T-helper 1 cell treated with Interleukin-12 subunit alpha and Interleukin-12 subunit beta and Interleukin-4 antibody, amounts not matched to agents 30 ng/mL and 1 ng/mL, for 36 hours (primary cell): Measurements from ENCODE around the gene AGAP3. TPM values are rescaled to one million over a fixed set of nuclear protein-coding genes. Genes with fewer than 3 reads are reported as not detected.

Experiments used
- intact Hi-C: fragments of 100-400 bp; cut with micrococcal nuclease; formaldehyde crosslinking; loops from one replicate; pipeline ENCODE4 v1.15.1; 2024
- total RNA-seq: library from RNA; stranded (reverse); gene quantifications from 2 replicates; pipeline ENCODE4 v1.2.3, GENCODE V29; 2022

AGAP3 gene
- total RNA-seq, 1 donor from 2014 or later: 25.4 TPM

DNA sequence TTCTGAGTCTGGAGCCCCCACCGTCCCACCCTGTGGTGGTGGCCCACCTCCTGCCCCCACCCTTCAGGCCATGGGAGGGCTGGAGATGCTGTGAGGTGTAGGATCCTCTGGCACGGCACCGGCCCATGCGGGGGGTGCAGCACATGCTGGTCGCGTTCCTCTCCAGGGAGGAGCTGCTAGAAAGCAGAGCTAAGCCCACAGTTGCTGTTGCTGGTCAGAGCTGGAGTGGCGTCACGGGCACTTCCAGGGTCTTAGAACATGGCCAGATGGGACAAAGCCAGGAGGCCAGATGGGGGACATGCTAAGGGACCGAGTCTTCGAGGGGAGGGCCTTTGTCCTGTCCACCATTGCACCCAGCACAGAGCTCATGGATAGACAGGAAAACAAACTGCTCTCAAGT is 21.6 kb downstream of the AGAP3 start:
- intact Hi-C loops: no loop called here

- intact Hi-C loops: loop anchor here (2.0 kb wide), 1 partner anchor 91 kb away; no protein-coding TSS in a partner anchor
Observed at GRCh38 chr7:151109094-151110048, 23.1 kb downstream of the AGAP3 start.

DNA sequence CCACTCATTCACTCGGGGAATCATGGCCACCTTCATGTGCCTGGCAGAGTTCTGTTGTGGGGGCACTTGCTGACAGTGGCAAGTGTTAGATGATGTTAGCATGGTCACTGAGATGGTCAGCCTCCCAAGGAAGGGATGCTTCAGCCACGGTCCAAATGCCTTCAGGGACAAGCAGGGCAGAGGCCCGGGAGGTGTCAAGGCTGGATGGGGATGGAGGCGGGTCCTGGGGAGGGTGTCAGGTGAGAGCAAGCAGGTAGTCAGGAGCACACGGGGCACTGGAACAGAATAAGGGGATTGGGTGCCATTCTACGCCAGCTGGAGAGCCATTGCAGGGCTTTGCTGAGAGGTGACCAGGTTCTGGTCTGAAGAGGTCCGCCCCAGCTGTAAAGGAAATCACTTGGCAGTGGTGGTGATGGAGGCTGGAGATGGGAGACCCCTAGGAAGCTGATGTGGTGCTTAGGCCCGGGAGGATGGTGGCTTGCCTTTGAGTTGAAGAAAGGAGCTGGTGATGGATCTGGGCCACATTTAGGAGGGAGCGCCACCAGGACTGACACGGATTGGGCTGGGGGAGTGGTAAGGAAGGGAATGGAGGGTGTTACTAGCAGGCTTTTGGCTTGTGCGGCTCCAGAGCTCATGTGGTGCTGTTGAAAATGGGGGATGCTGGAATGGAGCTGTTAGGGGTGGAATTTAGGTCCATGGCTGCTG is 24.1 kb downstream of the AGAP3 start:
- intact Hi-C loops: loop anchor here (2.0 kb wide), 1 partner anchor 92 kb away; no protein-coding TSS in a partner anchor

- intact Hi-C loops: loop anchor here (1.0 to 2.0 kb wide), 8 partner anchors 20 to 333 kb away; partner anchors contain the start of gene ABCB8
Observed at GRCh38 chr7:151110941-151111645, 24.8 kb downstream of the AGAP3 start.

- intact Hi-C loops: no loop called here
Observed at GRCh38 chr7:151113344-151114150, 27.3 kb downstream of the AGAP3 start.

- intact Hi-C loops: no loop called here
Observed at GRCh38 chr7:151114151-151115090, 28.1 kb downstream of the AGAP3 start.

GRCh38 chr7:151115121-151115835 is 29.0 kb downstream of the AGAP3 start:
- intact Hi-C loops: no loop called here

DNA sequence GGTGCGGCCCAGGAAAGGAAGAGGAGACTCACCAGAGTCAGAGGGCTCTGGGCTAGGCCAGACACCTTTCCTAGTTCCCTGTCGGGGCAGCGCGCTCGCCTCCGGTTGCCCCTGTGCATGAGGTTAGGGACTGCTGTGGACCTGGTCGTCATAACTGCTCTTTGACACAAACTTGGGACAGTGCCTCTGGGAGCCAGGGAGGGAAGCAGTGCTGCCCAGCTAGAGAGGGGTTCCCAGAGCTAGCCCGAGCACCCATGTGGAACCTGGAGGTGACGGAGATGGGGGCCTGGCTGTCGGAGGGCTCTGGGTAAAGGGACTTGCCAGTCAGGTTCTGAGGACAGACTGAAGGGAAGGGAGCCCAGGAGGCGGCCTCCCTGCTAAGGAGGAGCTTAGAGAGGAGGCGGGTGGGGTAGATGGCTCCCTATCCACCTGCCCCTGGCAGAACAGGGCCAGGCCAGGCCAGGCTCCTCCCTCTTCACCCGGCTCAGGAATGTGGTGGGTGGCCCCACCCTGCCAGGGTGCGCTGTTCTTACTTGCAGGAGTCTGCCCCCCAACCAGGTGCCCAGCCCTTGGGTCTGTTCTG is 29.7 kb downstream of the AGAP3 start:
- intact Hi-C loops: no loop called here

- intact Hi-C loops: no loop called here
Observed at GRCh38 chr7:151116603-151117440, 30.5 kb downstream of the AGAP3 start.

DNA sequence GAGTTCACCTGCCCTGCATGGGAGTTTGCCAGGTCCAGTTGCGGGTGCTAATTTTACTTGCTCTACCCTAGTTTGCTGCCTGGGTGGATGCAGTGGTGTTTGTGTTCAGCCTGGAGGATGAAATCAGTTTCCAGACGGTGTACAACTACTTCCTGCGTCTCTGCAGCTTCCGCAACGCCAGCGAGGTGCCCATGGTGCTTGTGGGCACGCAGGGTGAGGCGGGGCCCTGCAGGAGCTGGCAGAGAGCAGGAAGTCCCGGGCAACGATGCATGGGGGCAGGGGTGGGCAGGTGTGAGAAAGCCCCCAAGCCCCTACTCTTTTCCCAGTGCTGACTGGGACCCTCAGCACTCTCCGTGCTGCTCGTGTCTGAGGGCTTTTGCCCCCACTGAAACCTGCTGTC is 31.3 kb downstream of the AGAP3 start:
- intact Hi-C loops: no loop called here

DNA sequence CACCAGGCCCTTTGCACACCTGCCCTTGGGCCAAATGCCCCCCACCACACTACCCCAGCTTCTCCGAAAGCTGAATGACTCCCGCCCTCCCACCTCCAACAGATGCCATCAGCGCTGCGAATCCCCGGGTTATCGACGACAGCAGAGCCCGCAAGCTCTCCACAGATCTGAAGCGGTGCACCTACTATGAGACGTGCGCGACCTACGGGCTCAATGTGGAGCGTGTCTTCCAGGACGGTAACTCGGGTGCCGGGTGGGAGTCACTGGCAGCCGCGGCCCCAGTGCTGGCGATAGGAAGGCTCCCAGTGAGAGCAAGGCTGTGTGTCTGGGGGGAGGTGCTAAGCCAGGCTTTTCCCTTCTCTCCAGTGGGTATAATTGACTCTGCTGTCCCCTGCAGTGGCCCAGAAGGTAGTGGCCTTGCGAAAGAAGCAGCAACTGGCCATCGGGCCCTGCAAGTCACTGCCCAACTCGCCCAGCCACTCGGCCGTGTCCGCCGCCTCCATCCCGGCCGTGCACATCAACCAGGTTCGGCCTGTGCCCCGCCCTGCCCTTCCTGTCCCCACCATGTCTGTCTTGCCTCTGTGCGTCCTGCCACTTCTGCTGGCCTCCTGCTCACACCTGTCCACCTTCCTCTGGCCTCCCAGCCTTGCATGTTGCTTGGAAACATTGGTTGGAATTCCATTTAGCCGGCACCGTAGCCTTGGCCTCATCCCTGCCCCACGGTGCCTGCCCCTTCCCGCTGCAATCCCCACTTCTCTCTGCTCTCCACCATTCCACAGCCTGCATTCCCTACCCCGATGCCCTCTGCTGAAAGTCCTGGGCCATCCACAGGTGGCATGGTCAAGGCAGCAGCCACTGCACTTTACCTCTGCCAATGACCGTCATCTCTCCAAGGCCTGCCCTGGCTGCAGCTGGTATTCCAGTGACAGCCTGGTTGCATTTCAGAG is 32.1 kb downstream of the AGAP3 start:
- intact Hi-C loops: no loop called here

GRCh38 chr7:151119055-151119415 is 32.8 kb downstream of the AGAP3 start:
- intact Hi-C loops: no loop called here

DNA sequence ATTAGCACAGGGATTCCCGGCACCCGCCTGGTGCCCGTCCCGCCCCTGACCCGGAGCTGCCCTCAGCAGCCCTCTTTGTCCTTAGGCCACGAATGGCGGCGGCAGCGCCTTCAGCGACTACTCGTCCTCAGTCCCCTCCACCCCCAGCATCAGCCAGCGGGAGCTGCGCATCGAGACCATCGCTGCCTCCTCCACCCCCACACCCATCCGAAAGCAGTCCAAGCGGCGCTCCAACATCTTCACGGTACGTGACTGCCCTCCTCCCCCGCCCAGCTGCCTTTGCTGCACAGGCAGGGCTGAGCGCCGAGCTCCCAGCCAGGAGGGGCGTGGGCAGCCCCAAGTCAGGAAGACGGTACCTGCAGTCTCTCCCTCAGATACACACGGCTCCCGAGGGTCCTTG is 33.6 kb downstream of the AGAP3 start:
- intact Hi-C loops: loop anchor here (5.0 kb wide), 1 partner anchor 232 kb away; no protein-coding TSS in a partner anchor

GRCh38 chr7:151120896-151121295 is 34.6 kb downstream of the AGAP3 start:
- intact Hi-C loops: loop anchor here (5.0 kb wide), 1 partner anchor 231 kb away; no protein-coding TSS in a partner anchor

- intact Hi-C loops: loop anchor here (5.0 kb wide), 1 partner anchor 231 kb away; no protein-coding TSS in a partner anchor
Observed at GRCh38 chr7:151121380-151122170, 35.3 kb downstream of the AGAP3 start.
